UCSD-AML1 (cell line): Measurements from ENCODE around the gene FNDC3B.

Experiments
- DNase-seq: peaks from one replicate; lab custom pipeline; 2025; ENCODE audit not compliant: unreplicated experiment; lab: John Stamatoyannopoulos, UW

FNDC3B gene

GRCh38 chr3:172071780-172072330 lies 32.5 kb downstream of the FNDC3B start:
- DNase-seq: no peak

- DNase-seq: no peak
These were observed 33.2 kb downstream of the FNDC3B start for GRCh38 chr3:172072543-172072942.

GRCh38 chr3:172073262-172073915 lies 34.0 kb downstream of the FNDC3B start:
- DNase-seq: no peak

- DNase-seq: no peak
These were observed 34.7 kb downstream of the FNDC3B start for GRCh38 chr3:172074032-172074431.

GRCh38 chr3:172074586-172074985 lies 35.2 kb downstream of the FNDC3B start:
- DNase-seq: peak; percentile 41

- no peak for DNase-seq
These were observed 36.8 kb downstream of the FNDC3B start for GRCh38 chr3:172076212-172076611.

GRCh38 chr3:172077197-172077757 lies 37.9 kb downstream of the FNDC3B start:
- DNase-seq: no peak

- DNase-seq: no peak
These were observed 38.9 kb downstream of the FNDC3B start for GRCh38 chr3:172078244-172078643.

GRCh38 chr3:172078721-172079120 lies 39.3 kb downstream of the FNDC3B start:
- no peak for DNase-seq

GRCh38 chr3:172079326-172079976 lies 40.1 kb downstream of the FNDC3B start:
- no peak for DNase-seq

- DNase-seq: no peak
These were observed 41.1 kb downstream of the FNDC3B start for GRCh38 chr3:172080503-172080902.

GRCh38 chr3:172082269-172082668 lies 42.9 kb downstream of the FNDC3B start:
- DNase-seq: no peak

- DNase-seq: no peak
These were observed 43.6 kb downstream of the FNDC3B start for GRCh38 chr3:172082820-172083513.

- DNase-seq: no peak
These were observed 44.6 kb downstream of the FNDC3B start for GRCh38 chr3:172083995-172084409.

GRCh38 chr3:172084871-172085556 lies 45.6 kb downstream of the FNDC3B start:
- no peak for DNase-seq

- DNase-seq: no peak
These were observed 46.1 kb downstream of the FNDC3B start for GRCh38 chr3:172085557-172085895.

GRCh38 chr3:172086071-172086470 lies 46.7 kb downstream of the FNDC3B start:
- DNase-seq: no peak

- no peak for DNase-seq
These were observed 47.8 kb downstream of the FNDC3B start for GRCh38 chr3:172087198-172087597.

GRCh38 chr3:172087602-172088580 lies 48.5 kb downstream of the FNDC3B start:
- no peak for DNase-seq

GRCh38 chr3:172089250-172089649 lies 49.9 kb downstream of the FNDC3B start:
- no peak for DNase-seq
